ENCODE data around the gene KIN. TPM values are rescaled to one million over a fixed set of nuclear protein-coding genes. Genes with fewer than 3 reads are reported as not detected.
"Not testable (repeated sequence)": the region's sequence is repeated elsewhere in the genome, so short reads cannot be mapped to it uniquely, and the experiment has no call there.

Gene KIN
- polyA plus RNA-seq, 1 experiment, result 2.6 TPM

DNA sequence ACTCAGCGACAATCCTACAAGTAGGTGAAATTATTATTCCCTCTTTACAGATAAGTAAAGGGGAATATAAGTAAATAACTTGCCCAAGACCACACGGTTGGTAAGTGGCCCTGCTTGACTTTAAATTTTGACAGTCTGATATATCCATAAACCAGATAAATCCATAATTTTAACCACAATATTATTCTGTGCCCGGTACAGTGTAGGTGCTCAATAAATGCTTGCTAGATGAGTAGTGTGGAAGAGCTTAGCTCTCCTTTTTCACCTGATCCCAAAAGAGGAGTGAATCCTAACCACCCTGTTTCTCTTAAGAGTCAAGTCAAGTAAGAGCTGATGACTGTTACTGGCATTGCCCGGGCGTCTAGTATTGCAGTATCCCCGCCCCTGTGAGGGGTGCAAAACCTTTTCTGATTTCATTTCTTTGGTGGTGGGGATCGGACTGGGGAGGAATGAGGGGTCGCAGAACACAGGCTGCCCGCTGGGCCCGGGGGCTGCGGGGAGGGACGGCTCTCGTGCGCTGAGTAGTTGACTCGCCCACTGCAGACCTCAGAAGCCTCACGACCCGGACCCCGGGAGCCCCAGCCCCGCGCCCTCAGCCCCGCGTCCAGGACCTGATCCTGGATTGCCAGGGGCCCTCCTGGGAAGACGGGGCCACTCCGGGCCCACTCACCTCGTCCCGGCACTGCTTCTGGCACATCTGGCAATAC lies 490 bp downstream of the KIN start:
- TF ChIP-seq, protein P1, sequence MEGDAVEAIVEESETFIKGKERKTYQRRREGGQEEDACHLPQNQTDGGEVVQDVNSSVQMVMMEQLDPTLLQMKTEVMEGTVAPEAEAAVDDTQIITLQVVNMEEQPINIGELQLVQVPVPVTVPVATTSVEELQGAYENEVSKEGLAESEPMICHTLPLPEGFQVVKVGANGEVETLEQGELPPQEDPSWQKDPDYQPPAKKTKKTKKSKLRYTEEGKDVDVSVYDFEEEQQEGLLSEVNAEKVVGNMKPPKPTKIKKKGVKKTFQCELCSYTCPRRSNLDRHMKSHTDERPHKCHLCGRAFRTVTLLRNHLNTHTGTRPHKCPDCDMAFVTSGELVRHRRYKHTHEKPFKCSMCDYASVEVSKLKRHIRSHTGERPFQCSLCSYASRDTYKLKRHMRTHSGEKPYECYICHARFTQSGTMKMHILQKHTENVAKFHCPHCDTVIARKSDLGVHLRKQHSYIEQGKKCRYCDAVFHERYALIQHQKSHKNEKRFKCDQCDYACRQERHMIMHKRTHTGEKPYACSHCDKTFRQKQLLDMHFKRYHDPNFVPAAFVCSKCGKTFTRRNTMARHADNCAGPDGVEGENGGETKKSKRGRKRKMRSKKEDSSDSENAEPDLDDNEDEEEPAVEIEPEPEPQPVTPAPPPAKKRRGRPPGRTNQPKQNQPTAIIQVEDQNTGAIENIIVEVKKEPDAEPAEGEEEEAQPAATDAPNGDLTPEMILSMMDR (IDR thresholded peaks at IDR 0.05; ENCODE audit: insufficient read depth, low read depth, low read length), result no peak
- CTCF ChIA-PET, result interaction anchor here (0.5 kb wide), 2 partner anchors 22 to 33 kb away, joined by 3 read pairs; no protein-coding TSS in a partner anchor
- Histone ChIP-seq H3K36me3 (ENCODE audit: control insufficient read depth, insufficient read depth, low read length) (no peaks in the 10 kb centered on the region; the same call in none of the 2 replicates), H3K4me3 (ENCODE audit: low read depth, low read length) (peak overlapping the region; percentile 74), H3K27me3 (ENCODE audit: control insufficient read depth, insufficient read depth, low read length) (no peaks in the 10 kb centered on the region)
- POLR2A ChIA-PET, result interaction anchor here (1.1 kb wide), 1 partner anchor 11 kb away, joined by 6 read pairs; no protein-coding TSS in a partner anchor
- no peak for DNase-seq (ENCODE audit: low read depth)

GRCh38 chr10:7786430-7786829 lies 1.4 kb downstream of the KIN start:
- DNase-seq (ENCODE audit: low read depth), result no peak
- TF ChIP-seq, protein P1 (IDR thresholded peaks at IDR 0.05; ENCODE audit: insufficient read depth, low read depth, low read length), result no peak
- Histone ChIP-seq H3K36me3 (ENCODE audit: control insufficient read depth, insufficient read depth, low read length) (no peaks in the 10 kb centered on the region; the same call in none of the 2 replicates), H3K27me3 (ENCODE audit: control insufficient read depth, insufficient read depth, low read length) (no peaks in the 10 kb centered on the region), H3K4me3 (ENCODE audit: low read depth, low read length) (no peak overlapping the region; the same call in 1 of the 2 replicates)
- POLR2A ChIA-PET, result no interaction called here
- CTCF ChIA-PET, result no interaction called here

- H3K36me3 ChIP-seq (ENCODE audit: control insufficient read depth, insufficient read depth, low read length); POLR2A ChIA-PET; DNase-seq (ENCODE audit: low read depth); H3K27me3 ChIP-seq (ENCODE audit: control insufficient read depth, insufficient read depth, low read length); H3K4me3 ChIP-seq (ENCODE audit: low read depth, low read length); CTCF ChIA-PET: not testable (repeated sequence)
Measured at GRCh38 chr10:7782194-7782593, 5.6 kb downstream of the KIN start.

DNA sequence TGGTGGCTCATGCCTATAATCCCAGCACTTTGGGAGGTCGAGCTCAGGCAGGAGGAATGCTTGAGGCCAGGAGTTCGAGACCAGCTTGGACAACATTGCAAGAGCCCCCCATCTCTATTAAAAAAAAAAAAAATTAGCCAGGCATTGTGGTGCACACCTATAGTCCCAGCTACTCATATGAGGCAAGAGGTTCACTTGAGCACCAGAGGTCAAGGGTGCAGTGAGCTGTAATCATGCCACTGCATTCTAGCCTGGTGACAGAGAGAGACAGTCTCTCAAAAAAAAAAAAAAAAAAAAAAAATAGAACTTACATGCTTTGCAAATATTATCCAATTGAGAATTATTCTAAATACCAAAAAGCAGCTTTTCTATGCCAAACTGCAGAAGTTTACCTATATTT lies 11.0 kb downstream of the KIN start:
- Histone ChIP-seq H3K36me3 (ENCODE audit: control insufficient read depth, insufficient read depth, low read length) (peaks cover 6% of the 10 kb centered on the region), H3K27me3 (ENCODE audit: control insufficient read depth, insufficient read depth, low read length) (no peaks in the 10 kb centered on the region), H3K4me3 (ENCODE audit: low read depth, low read length) (no peak overlapping the region)
- POLR2A ChIA-PET, result no interaction called here
- TF ChIP-seq, protein P1 (IDR thresholded peaks at IDR 0.05; ENCODE audit: insufficient read depth, low read depth, low read length), result no peak
- DNase-seq (ENCODE audit: low read depth), result no peak
- CTCF ChIA-PET, result interaction anchor here (0.6 to 1.3 kb wide), 2 partner anchors 26 to 43 kb away, joined by 3 to 4 read pairs; no protein-coding TSS in a partner anchor

GRCh38 chr10:7773845-7774801 lies 13.7 kb downstream of the KIN start:
- ChIA-PET POLR2A (no interaction called here), CTCF (no interaction called here)
- DNase-seq (ENCODE audit: low read depth), result no peak
- Histone ChIP-seq H3K4me3 (ENCODE audit: low read depth, low read length) (no peak overlapping the region), H3K27me3 (ENCODE audit: control insufficient read depth, insufficient read depth, low read length) (no peaks in the 10 kb centered on the region), H3K36me3 (ENCODE audit: control insufficient read depth, insufficient read depth, low read length) (peaks cover 7% of the 10 kb centered on the region)
- TF ChIP-seq, protein P1 (IDR thresholded peaks at IDR 0.05; ENCODE audit: insufficient read depth, low read depth, low read length), result no peak

All from BJ (cell line).